DOHH2 (cell line): Measurements from ENCODE around the gene CCDC7.
A peak's percentile ranks its signal among the peaks of the same experiment; 100 is the strongest.
"Not testable (repeated sequence)": the region's sequence is repeated elsewhere in the genome, so short reads cannot be mapped to it uniquely, and the experiment has no call there.

Experiments
- H3F3A ChIP-seq: fragments of 200-600 bp; sonication (generic), shearing (Covaris generic); 2 replicates; pipeline ENCODE4 v1.6.0; 2016; ENCODE audit warnings: antibody characterized with exemption, mild to moderate bottlenecking; ENCODE audit not compliant: control insufficient read depth, insufficient read depth
- H3K27ac ChIP-seq: fragments of 200-600 bp; sonication (generic); 2 replicates; pipeline ENCODE4 v1.5.1; 2014; ENCODE audit warnings: low read depth, mild to moderate bottlenecking, low read length, moderate library complexity
- H3K27me3 ChIP-seq: fragments of 200-600 bp; sonication (generic); 2 replicates; pipeline ENCODE4 v1.6.1; 2014; ENCODE audit warnings: mild to moderate bottlenecking, low read length, mixed read lengths; ENCODE audit not compliant: control insufficient read depth
- H3K36me3 ChIP-seq: fragments of 200-600 bp; sonication (generic); 2 replicates; pipeline ENCODE4 v1.6.1; 2014; ENCODE audit warnings: mild to moderate bottlenecking, low read length, moderate library complexity, mixed read lengths; ENCODE audit not compliant: control insufficient read depth
- H3K4me1 ChIP-seq: fragments of 200-600 bp; sonication (generic); 2 replicates; pipeline ENCODE4 v1.6.1; 2014; ENCODE audit warnings: mild to moderate bottlenecking, low read length, mixed read lengths; ENCODE audit not compliant: control insufficient read depth
- H3K4me2 ChIP-seq: fragments of 200-600 bp; sonication (generic); 2 replicates; pipeline ENCODE4 v1.6.0; 2014; ENCODE audit warnings: mild to moderate bottlenecking, low read length, moderate library complexity
- H3K4me3 ChIP-seq: fragments of 200-600 bp; sonication (generic); 2 replicates; pipeline ENCODE4 v1.5.1; 2014; ENCODE audit warnings: mild to moderate bottlenecking, low read length, mixed read lengths
- H3K79me2 ChIP-seq: fragments of 200-600 bp; sonication (generic); 2 replicates; pipeline ENCODE4 v1.6.1; 2014; ENCODE audit warnings: mild to moderate bottlenecking, low read length, mixed read lengths; ENCODE audit not compliant: control insufficient read depth
- H3K9me2 ChIP-seq: fragments of 200-600 bp; sonication (generic); replicated peaks from 2 replicates; pipeline ENCODE4 v1.6.1; 2014; ENCODE audit warnings: mild to moderate bottlenecking, low read length, mixed read lengths; ENCODE audit not compliant: control insufficient read depth
- H3K9me3 ChIP-seq: fragments of 200-600 bp; sonication (generic); 2 replicates; pipeline ENCODE4 v1.6.1; 2014; ENCODE audit warnings: antibody characterized with exemption, low read length, mixed read lengths; ENCODE audit not compliant: control insufficient read depth, insufficient read depth
- H4K20me1 ChIP-seq: fragments of 200-600 bp; sonication (generic); 2 replicates; pipeline ENCODE4 v1.6.0; 2014; ENCODE audit warnings: low read depth, mild to moderate bottlenecking, antibody characterized with exemption, low read length, moderate library complexity; ENCODE audit not compliant: control insufficient read depth, insufficient read depth
- CTCF ChIP-seq: fragments of 200-600 bp; sonication (generic); IDR thresholded peaks from one replicate; pipeline ENCODE4 v1.5.1; 2014; ENCODE audit warnings: antibody characterized with exemption, mild to moderate bottlenecking, low read depth, low read length; ENCODE audit not compliant: poor library complexity, severe bottlenecking
- EZH2phosphoT487 ChIP-seq: fragments of 200-600 bp; sonication (generic); IDR thresholded peaks from 2 replicates; pipeline ENCODE4 v1.6.1; 2017; ENCODE audit warnings: borderline replicate concordance, mild to moderate bottlenecking, antibody characterized with exemption, low read length, moderate library complexity, mixed read lengths

Gene CCDC7

GRCh38 chr10:32793033-32793432 is 347.1 kb downstream of the CCDC7 start:
- Histone ChIP-seq H4K20me1 (no peaks in the 10 kb centered on the region), H3K27ac (no peak overlapping the region), H3K4me2 (no peak overlapping the region), H3K79me2 (no peaks in the 10 kb centered on the region), H3K27me3 (no peaks in the 10 kb centered on the region), H3K4me1 (no peaks in the 10 kb centered on the region), H3K9me3 (no peaks in the 10 kb centered on the region), H3F3A (no peaks in the 10 kb centered on the region), H3K4me3 (no peak overlapping the region), H3K36me3 (no peaks in the 10 kb centered on the region), H3K9me2 (no peaks in the 10 kb centered on the region)
- TF ChIP-seq CTCF (no peak), EZH2phosphoT487 (no peak)

GRCh38 chr10:32795598-32796183 is 349.8 kb downstream of the CCDC7 start:
- no peaks in the 10 kb centered on the region for H3K27me3 ChIP-seq
- H3K36me3 ChIP-seq = no peaks in the 10 kb centered on the region
- no peaks in the 10 kb centered on the region for H3K4me1 ChIP-seq
- no peak overlapping the region for H3K4me3 ChIP-seq
- no peak overlapping the region for H3K4me2 ChIP-seq
- no peaks in the 10 kb centered on the region for H3K9me3 ChIP-seq
- H3K9me2 ChIP-seq = no peaks in the 10 kb centered on the region
- TF ChIP-seq EZH2phosphoT487 = no peak
- TF ChIP-seq CTCF = peak; percentile 76
- H4K20me1 ChIP-seq = no peaks in the 10 kb centered on the region
- H3F3A ChIP-seq = no peaks in the 10 kb centered on the region
- H3K27ac ChIP-seq = no peak overlapping the region
- no peaks in the 10 kb centered on the region for H3K79me2 ChIP-seq

GRCh38 chr10:32797393-32797792 is 351.5 kb downstream of the CCDC7 start:
- not testable (repeated sequence) for H3K36me3 ChIP-seq, H4K20me1 ChIP-seq, H3K79me2 ChIP-seq, H3K4me3 ChIP-seq, H3K4me2 ChIP-seq, H3K9me3 ChIP-seq, H3F3A ChIP-seq, H3K27ac ChIP-seq, H3K4me1 ChIP-seq, H3K9me2 ChIP-seq, H3K27me3 ChIP-seq

GRCh38 chr10:32846974-32847373 is 401.0 kb downstream of the CCDC7 start:
- Histone ChIP-seq H3K4me3 (no peak overlapping the region), H4K20me1 (no peaks in the 10 kb centered on the region), H3K9me2 (no peaks in the 10 kb centered on the region), H3K27ac (no peak overlapping the region), H3K9me3 (no peaks in the 10 kb centered on the region), H3K36me3 (no peaks in the 10 kb centered on the region), H3K4me2 (no peak overlapping the region), H3K4me1 (no peaks in the 10 kb centered on the region), H3F3A (no peaks in the 10 kb centered on the region), H3K79me2 (no peaks in the 10 kb centered on the region), H3K27me3 (peaks cover 5% of the 10 kb centered on the region; the same call in 1 of the 2 replicates)
- TF ChIP-seq CTCF (no peak), EZH2phosphoT487 (no peak)
